Stimulated activated CD4-positive, alpha-beta T cell treated with anti-CD3 and anti-CD28 coated beads, Interleukin-2, amount 100 ng/mL, for 48 hours (primary cell): ENCODE measurements around the gene EXOSC3.
A peak's percentile ranks its signal among the peaks of the same experiment; 100 is the strongest.
"Not testable (repeated sequence)": the region's sequence is repeated elsewhere in the genome, so short reads cannot be mapped to it uniquely, and the experiment has no call there.

Experiments
- DNase-seq, 2 donors: peaks; one replicate each; pipeline ENCODE4 v3.0.0-alpha.2; 2020

The EXOSC3 gene

DNA sequence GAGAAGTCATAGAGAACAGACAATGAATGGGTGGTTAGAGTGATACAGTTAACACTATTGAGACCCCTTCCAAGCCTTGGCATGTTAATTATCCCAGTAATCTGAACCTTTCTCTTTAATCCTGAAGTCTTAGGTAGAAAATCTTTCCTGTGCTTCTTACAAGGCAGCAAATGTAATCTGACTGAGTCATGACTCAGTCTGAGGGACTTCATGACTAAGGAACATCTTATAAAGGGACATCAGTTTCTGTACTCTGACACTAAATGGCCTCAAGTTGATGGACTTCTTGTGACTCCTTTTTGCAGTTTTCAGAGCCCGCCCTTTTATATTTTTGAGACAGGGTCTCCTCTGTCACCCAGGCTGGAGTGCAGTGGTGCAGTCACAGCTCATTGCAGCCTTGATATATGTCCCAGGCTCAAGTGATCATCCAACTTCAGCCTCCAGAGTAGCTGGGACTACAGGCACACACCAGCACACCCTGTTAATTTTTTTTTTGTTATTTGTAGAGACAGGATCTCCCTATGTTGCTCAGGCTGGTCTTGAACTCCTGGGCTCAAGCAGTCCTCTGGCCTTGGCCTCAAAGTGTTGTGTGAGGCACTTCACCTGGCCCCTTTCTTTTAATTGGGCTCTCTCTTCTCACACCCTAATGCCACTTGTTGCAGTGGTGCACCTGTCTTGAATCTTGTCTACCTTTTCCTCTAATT lies 9.5 kb downstream of the EXOSC3 start:
- DNase-seq = no peak

DNA sequence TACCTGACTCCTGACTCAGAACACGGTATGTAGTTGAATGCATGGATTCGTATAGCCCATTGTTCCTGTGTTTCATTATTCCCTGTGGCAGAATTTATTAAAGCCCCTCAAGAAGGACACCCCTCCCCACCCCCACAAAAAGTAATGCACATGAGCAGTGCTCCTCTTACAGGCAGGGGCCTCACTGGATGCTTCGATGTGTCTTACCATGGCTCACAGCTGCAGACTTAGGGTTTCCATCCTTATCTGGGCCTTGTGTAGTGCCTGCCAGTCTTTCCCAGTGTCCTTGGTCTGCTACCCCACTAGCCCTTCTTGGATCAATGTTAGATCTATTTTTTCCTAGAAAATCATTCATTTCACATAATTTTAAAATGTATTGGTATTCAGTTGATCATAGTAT lies 14.9 kb downstream of the EXOSC3 start:
- no peak for DNase-seq

DNA sequence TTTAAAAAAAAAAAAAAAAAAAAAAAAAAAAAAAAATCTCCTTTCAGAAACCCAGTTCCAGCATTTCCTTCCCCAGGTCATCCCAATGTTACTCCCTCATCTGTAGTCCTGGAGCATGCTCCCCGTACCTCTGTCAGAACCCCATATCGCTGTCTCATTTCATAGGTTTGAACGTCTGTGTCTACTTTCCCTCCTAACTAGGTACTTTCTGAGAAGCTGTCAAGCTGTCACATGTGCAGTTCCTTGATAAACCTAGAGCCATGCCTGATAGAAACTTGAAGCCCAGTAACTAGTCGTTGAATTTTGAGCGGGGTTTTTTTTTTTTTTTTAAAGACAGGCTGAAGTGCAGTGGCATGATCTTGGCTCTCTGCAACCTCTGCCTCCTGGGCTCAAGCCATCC lies 15.6 kb downstream of the EXOSC3 start:
- no peak for DNase-seq

DNA sequence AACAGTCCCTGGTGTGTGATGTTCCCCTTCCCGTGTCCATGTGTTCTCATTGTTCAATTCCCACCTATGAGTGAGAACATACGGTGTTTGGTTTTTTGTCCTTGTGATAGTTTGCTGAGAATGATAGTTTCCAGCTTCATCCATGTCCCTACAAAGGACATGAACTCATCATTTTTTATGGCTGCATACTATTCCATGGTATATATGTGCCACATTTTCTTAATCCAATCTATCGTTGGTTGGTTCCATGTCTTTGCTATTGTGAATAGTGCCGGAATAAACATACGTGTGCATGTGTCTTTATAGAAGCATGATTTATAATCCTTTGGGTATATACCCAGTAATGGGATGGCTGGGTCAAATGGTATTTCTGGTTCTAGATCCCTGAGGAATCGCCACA lies 19.6 kb downstream of the EXOSC3 start:
- not testable (repeated sequence) for DNase-seq

DNA sequence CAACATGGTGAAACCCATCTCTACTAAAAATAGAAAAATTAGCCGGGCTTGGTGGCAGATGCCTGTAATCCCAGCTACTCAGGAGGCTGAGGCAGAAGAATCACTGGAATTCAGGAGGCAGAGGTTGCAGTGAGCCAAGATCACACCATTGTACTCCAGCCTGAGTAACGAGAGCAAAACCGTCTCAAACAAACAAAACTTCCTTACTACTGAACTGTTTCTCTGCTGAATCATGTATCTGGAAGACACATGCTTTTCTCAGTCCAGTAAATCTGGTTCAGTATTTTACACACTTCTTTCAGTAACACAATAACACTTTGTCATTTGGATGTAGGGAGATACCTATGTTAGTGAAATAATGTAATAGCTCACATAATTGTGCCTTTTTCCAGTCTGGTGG lies 23.4 kb downstream of the EXOSC3 start:
- no peak for DNase-seq

DNA sequence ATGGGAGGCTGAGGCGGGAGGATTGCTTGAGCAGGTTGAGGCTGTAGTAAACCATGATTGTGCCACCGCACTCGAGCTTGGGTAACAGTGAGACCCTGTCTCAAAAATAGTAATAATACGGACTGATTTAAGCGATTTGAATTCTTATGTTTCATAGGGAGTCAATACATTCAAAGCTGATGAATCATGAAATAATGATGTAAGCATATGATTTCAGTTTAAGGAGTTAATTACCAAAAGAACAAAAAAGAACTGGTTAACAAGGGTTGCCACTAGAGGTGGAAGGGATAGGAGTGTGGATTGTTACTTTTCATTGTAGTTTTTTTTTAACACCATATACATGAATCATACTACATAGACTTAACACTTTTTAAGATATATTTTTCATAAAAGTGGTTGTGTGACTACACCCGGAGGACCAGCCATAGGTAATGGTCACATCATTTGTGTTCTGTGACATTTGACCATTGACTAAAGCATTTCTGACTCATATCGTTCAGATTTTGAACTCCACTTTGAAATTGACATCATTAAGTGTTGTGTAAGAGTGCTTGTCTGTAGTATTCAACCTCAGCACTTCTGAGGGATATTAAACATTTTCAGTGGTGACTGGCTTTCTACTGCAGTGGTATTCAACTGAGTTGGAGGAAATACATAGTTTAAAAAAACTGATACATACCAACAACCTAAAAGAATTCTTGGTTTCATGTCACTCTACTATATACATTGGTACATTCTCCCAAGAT lies 24.3 kb downstream of the EXOSC3 start:
- no peak for DNase-seq

DNA sequence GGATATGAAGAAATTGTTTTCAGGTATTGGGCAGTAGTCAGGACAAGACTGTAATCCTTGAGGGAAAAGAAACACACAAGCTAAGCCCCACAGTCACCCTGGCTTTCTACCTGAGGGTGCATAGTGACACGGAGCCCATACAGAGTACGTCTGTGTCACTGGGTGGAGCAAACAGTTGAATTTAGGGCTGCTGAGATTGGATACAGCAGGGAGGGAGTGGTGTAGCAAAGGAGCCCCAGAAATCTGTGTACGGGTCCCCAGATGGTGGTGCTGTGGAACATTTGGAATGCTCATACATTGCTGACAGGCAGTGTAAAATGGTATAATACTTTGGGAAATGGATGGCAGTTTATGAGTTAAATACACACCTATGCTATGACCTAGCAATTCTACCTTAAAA lies 26.1 kb downstream of the EXOSC3 start:
- no peak for DNase-seq

DNA sequence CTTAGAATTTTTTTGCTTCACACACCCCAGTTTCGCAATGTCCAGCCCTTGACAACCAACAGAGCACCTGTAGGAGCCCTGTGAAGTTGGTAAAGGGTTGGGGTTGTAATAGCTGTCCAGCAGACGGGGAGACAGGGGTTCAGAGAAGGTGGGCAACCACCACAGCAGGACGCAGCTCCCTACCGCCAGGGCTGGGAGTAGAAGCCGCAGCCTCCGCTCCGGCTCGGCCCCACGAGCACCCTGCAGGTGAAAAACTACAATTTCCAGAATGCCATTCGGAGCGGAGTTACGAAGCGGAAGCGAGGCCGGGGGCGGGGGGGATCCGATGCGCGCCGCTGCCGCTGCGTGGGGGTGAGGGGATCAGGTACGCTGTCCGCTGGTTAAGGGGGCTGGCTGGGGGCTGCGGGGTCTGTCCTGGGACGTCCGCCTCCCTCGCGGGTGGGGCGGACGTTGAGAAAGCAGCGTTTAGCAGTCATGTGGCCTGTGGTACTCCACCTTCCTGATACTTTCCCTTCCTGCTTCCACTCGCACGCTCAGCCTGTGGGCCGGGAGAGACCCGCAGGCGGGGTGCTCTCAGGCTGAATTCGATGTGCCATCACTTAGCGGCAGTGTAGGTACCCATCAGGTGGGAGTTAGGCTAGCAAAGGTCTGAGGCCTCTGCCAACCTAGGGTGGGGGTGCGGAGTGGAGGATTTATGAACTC lies 31.2 kb downstream of the EXOSC3 start, which contains the start of gene TRMT10B:
Gene TRMT10B (plus strand): TSS at position 317 of the 702 bp plus-strand sequence. CDS start 8,127 bp downstream, outside the sequence.
- DNase-seq = peak; percentile 56 to 64

DNA sequence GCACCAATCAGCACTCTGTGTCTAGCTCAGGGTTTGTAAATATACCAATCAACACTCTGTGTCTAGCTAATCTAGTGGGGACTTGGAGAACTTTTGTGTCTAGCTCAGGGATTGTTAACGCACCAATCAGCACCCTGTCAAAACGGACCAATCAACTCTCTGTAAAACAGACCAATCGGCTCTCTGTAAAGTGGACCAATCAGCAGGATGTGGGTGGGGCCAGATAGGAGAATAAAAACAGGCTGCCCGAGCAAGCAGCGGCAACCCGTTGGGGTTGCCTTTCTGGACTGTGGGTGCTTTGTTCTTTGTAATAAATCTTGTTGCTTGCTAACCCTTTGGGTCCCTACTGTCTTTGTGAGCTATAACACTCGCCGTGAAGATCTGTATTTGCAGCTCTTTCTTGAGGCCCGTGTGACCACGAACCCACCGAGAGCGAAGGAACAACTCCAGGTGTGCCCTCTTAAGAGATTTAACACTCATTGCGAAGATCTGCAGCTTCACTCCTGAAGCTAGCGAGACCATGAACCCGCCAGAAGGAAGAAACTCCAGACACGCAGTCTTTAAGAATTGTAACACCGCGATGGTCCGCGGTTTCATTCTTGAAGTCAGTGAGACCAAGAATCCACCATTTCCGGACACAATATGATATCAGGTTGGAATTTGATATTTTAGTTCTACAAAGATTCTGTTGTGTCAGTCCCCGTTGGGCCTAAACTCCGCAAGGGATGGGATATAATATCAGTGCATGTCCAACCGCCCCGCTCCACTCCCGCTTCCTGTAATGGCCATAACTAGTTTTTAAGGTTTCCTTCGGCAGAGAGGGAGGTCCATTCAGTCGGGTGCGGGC lies 32.0 kb downstream of the EXOSC3 start:
- DNase-seq = peak in 1 of 2 donors; percentile 8

DNA sequence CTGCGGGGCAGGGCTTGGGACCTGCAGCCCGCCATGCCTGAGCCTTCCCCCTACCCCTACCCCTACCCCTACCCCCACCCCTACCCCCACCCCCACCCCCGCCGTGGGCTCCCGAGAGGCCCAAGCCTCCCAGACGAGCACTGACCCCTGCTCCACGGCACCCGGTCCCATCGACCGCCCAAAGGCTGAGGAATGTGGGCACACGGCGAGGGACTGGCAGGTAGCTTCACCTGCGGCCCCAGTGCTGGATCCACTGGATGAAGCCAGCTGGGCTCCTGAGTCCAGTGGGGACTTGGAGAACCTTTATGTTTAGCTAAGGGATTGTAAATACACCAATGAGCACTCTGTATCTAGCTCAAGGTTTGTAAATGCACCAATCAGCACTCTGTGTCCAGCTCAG lies 32.8 kb downstream of the EXOSC3 start:
- DNase-seq = not testable (repeated sequence)

DNA sequence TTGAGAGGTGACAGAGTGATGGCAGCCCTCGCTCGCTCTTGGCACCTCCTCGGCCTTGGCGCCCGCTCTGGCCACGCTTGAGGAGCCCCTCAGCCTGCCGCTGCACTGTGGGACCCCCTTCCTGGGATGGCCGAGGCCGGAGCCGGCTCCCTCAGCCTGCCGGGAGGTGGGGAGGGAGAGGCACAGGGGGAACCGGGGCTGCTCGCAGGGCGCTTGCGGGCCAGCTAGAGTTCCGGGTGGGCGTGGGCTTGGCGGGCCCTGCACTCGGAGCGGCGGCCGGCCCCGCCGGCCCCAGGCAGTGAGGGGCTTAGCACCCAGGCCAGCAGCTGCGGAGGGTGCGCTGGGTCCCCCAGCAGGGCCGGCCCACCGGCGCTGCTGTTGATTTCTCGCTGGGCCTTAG lies 33.2 kb downstream of the EXOSC3 start:
- not testable (repeated sequence) for DNase-seq

DNA sequence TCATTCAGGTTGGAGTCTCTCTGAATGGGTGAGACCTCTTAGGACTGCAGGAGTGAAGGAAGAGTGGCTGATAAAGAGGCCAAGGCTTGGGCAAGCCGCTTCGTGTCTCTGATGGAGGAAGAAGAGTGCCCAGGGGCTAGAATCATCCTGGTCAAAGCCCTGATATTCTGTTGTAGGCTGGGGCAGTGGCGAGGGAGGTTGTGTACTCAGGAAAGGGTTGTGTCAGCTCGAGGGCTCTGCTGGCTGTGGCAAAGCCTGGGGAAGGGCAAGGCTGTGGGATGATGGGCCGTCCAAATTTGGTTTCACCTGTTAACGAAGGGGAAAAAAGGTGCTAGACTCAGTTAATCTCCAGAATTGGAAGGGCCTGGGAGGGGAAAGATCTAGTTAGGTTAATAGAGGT lies 33.7 kb downstream of the EXOSC3 start:
- DNase-seq = no peak

DNA sequence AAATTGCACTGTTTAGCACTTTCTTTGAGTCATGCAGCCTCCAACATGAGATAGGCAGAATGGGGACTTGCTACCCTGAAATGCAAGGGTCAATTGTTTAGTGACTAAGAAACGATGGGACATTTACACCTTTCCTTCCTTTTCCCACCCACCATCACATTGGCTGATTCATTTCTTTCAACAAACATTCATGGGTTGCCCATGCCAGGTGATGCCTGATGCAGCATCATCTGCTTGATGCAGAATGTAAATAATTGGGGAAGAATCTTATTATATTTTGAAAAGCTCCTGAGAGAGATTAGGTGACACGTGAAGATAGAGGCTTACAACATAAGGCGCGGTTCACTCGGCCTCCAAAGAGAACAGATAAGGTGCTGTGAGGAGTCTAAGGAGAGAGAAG lies 35.7 kb downstream of the EXOSC3 start:
- DNase-seq = no peak

DNA sequence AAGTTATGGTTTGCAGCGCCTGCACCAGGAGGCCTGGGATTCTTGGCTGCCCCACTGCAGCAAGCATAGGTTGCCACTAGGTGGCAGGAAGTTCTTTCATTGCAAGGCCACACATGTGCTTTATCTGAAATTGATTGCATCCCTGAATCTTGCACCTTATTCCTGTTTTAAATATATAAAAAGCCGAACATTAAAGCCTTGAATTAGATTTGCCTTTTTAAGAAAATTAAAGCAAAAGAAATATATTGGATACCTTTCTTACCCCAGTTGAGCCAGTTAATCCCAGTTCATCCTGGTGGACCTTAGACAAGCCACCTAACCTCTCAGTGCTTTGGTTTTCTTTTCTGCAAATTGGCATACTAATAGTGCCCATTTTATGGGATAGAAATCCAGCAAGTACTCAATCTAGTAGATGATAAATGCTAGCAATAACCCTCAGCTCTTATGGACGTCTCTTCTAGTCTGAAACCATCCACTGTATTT lies 37.6 kb downstream of the EXOSC3 start:
- peak; percentile 53 to 54 for DNase-seq

DNA sequence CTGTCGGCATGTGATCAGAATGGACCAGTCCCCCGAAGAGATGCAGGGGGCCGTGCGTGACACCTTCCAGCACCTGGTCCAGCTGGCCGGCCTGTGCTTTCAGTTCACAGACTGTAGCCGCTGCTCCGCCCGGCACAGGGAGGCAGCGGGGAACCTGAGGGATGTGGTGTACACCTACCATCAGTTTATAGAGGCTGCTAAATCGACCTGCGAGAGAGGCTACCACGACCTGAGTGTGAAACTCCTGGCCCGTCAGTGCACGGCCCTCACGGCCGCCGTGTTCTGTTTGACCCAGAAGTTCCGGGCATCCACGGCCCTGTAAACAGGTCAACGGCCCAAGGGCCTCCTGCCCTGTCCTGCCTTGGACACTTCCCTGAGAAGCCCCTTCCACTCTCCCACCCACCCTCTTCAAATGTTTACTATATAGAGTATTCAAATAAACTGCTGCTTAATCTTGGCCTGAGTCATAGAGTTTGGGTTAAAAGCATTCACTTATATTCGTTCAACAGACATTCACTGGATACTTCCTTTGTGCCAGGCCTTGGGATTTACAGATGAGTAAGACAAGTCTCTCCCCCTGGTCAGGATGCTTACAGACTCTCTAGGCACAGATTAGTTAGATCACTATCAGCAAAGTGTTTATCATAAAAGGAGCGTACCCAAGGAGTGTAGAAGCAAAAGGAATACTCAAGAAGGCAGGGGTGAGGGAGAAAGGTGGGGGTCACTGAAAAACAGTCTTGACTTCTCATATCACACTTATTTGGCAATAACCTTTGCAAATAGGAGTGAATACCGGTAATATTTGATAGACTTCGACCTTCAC lies 38.2 kb downstream of the EXOSC3 start:
- no peak for DNase-seq

DNA sequence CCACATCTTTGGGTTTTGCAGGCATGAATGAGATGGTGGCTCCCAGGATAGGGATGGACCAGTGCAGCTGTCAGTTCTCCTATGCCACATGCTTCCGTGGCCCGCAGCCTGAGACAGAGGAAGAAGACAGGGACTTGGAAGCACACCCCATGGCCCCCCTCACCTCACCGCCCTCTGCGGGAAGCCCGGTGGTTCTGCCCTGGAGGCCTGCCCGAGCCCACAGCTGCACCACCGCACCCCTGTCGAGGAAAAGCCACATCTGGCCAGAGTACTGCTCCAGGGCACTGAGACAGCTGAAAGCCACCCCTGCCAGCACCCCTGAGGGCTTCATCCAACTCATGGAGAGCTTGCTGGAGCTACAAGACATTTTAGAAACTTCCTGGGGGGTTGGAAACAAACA lies 38.9 kb downstream of the EXOSC3 start:
- DNase-seq = no peak

DNA sequence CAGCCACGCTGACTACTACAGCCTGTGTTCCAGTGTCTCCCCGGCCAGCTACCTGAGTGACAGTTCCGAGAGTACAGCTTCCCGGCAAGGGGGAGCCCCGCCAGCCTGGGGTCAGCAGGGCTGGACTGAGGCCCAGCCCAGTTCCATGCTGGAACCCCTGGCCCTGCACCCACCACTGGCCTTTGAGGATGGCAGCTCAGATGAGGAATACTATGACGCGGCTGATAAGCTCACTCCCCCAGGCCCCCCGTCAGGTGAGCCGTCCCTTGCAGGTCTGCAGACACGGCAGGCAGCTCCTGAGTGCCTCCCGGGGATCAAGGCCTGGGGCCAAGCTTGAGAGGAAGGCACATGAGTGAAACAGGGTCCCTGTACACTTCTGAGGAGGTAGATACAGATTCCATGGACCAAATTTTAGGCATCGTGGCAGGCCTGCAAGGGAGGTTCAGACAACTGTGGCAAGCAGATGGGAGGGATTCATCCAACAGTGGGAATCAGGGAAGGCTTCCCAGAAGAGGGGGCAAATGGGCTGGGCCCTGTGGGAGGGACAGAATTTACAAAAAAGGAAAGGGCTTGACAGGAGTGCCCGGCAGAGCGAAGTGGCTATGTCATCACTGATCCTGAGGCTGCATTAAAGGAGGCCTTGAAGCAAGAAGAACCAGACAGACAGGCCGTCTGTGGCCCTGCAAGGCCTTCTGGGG lies 44.1 kb downstream of the EXOSC3 start:
- DNase-seq = no peak

DNA sequence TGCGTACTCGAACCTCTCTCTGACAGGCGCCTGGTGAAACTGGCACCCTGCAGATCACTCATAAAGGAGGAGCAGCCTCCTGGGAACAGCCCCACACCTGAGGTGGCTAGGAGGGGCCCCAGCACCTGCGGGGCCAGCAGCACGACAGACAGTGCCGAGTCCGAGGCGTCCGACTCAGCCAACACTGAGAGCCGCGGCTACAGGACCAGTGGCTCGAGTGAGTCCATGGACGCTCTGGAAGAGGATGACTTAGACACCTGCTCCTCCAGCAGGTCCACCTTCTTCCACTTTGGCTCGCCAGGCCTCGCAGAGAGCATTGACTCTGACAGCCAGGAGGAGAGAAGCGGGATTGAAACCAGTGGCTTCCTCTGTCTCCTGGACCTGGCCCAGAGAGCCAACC lies 44.7 kb downstream of the EXOSC3 start:
- no peak for DNase-seq

DNA sequence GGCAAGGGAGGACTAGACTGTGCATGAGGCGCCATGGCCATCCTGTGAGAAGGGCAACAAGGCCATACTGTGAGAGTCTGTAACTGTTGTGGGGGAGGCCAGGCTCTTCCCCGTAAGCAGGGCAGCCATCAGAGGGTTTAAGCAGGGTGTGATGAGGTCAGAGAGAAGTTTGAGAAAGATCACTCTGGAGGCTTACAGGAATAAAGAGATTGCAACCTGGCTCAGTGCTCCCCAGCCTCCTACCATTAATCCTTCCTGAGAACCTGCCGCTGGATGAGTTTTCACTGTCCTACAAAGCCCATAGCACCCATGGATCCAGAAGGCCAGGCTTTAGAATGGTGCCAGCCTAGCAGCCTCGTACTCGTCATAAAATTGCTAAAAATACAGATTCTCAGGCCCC lies 45.6 kb downstream of the EXOSC3 start:
- no peak for DNase-seq

DNA sequence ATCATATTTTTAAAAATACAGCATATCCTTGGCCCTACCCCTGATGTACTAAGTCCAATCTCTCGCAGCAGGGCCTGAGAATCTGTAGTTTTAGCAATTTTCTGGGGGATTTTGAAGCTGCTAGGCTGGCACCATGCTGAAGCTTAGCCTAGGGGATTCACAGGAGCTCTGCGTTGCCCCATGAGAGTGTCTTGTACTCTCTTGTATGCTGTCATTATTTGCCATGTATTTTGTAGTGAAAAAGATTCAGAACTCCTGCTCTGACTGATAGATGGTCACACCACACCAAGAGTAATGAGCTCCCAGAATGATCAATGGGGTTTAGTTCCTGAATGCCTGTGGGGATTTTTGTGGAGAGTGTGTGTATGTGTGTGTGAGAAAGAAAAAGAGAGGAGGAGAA lies 51.9 kb downstream of the EXOSC3 start:
- no peak for DNase-seq

DNA sequence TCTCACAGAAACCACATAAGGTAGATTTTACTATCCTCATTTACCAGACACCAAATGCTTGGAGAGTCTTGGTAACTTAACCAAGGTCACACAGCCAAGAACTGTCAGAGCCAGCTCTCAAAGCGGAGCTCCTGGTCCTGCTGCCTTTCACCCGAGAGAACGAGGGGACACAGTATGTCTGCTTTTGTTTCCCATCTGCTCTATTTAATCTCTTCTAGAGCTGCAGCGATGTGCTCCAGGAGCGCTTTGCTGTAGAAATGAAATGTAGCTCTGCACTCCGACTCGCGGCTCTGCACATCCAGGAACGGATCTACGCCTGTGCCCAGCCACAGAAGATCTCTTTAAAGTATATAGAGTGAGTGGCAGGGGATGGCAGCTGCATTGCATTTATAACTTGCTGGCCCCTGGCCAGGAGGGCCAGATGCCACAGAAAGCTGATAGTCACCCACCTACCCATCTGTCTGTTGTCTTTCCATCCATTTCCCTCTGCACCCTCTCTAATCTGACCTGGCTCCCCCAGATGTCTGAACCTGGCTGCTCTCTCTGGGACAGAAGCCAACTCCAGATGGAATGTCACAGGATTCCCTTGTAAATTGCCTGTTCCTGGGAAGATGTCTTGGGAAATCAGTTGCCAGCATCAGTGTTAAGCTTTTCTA lies 52.6 kb downstream of the EXOSC3 start:
- no peak for DNase-seq
